ENCODE data around the gene KXD1.

The KXD1 gene

GRCh38 chr19:18617562-18617961 lies 59.9 kb downstream of the KXD1 start:
- Histone ChIP-seq H3K36me3 (ENCODE audit: insufficient read depth, low read length) (no peaks in the 10 kb centered on the region), H3K27me3 (ENCODE audit: insufficient read depth, low read length) (peaks cover 11% of the 10 kb centered on the region), H3K27ac (ENCODE audit: low read depth, low read length) (no peak overlapping the region), H3K79me2 (ENCODE audit: control insufficient read depth, insufficient read depth, low read length, unreplicated experiment) (no peaks in the 10 kb centered on the region), H2AFZ (ENCODE audit: low read length, unreplicated experiment) (no peak overlapping the region), H3K4me1 (ENCODE audit: control insufficient read depth, insufficient read depth, low read length, unreplicated experiment) (no peaks in the 10 kb centered on the region), H3K4me3 (ENCODE audit: low read depth, low read length) (no peak overlapping the region)

- Histone ChIP-seq H3K4me1 (ENCODE audit: control insufficient read depth, insufficient read depth, low read length, unreplicated experiment) (no peaks in the 10 kb centered on the region), H3K79me2 (ENCODE audit: control insufficient read depth, insufficient read depth, low read length, unreplicated experiment) (no peaks in the 10 kb centered on the region), H2AFZ (ENCODE audit: low read length, unreplicated experiment) (no peak overlapping the region), H3K27ac (ENCODE audit: low read depth, low read length) (no peak overlapping the region), H3K4me3 (ENCODE audit: low read depth, low read length) (no peak overlapping the region), H3K36me3 (ENCODE audit: insufficient read depth, low read length) (no peaks in the 10 kb centered on the region), H3K27me3 (ENCODE audit: insufficient read depth, low read length) (peaks cover 5% of the 10 kb centered on the region)
Observed at GRCh38 chr19:18618236-18618635, 60.6 kb downstream of the KXD1 start.
